ENCODE measurements around the gene NDUFAF8. TPM values are rescaled to one million over a fixed set of nuclear protein-coding genes. Genes with fewer than 3 reads are reported as not detected.
"Not testable (repeated sequence)": the region's sequence is repeated elsewhere in the genome, so short reads cannot be mapped to it uniquely, and the experiment has no call there.

The NDUFAF8 gene
- total RNA-seq, 4 donors from 2014 or later = 17.8 to 39.4 (median 25.9) TPM

DNA sequence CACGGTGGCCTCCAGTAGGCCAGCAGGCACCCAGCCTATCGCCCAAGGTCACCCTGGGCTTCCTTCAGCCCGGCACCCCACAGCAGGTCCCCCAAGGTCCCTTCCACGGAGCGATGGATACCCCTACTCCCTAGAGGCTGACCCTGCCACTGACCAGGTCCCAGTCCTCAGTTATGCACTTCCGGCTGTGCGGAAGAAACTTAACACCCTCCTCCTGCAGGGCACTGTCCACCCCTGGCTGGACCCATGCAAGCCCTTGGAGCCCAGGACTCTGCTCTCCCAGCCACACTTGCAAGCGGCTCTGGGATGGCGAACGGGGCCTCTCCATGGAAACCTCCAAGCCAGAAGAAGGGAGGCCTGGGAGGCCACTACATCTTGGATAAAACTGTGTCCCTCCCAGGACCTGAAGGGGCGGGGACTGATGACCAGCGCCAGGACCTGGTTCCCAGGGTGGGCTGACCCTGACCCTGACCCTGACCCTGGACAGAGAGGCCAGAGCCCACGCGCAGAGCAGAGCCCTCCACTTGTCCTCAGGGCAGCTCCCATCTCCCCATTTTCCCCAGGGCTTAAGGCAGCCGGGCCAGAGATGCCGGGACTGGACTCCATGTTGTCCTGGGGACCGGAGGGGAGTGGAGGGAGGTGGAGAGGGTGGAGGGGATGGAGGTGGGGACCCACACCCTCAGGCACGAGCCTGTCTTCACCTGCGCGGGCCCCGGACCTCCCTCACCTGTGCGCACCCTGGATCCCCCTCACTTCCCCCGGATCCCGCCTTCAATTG is 17.1 kb upstream of the NDUFAF8 start:
- H3K4me3 ChIP-seq = peak overlapping the region; percentile 64
- H3K36me3 ChIP-seq = peaks cover 5% of the 10 kb centered on the region
- no peaks in the 10 kb centered on the region for H3K9me3 ChIP-seq
- no peak overlapping the region for H3K27ac ChIP-seq
- H3K27me3 ChIP-seq = no peaks in the 10 kb centered on the region
- TF ChIP-seq POLR2AphosphoS5 (IDR thresholded peaks at IDR 0.05) (no peak), EP300 (IDR thresholded peaks at IDR 0.05) (no peak), POLR2A (IDR thresholded peaks at IDR 0.05) (no peak)
- TF ChIP-seq, protein P1, sequence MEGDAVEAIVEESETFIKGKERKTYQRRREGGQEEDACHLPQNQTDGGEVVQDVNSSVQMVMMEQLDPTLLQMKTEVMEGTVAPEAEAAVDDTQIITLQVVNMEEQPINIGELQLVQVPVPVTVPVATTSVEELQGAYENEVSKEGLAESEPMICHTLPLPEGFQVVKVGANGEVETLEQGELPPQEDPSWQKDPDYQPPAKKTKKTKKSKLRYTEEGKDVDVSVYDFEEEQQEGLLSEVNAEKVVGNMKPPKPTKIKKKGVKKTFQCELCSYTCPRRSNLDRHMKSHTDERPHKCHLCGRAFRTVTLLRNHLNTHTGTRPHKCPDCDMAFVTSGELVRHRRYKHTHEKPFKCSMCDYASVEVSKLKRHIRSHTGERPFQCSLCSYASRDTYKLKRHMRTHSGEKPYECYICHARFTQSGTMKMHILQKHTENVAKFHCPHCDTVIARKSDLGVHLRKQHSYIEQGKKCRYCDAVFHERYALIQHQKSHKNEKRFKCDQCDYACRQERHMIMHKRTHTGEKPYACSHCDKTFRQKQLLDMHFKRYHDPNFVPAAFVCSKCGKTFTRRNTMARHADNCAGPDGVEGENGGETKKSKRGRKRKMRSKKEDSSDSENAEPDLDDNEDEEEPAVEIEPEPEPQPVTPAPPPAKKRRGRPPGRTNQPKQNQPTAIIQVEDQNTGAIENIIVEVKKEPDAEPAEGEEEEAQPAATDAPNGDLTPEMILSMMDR (IDR thresholded peaks at IDR 0.05) = no peak
- WGBS = 29% methylated on average over 10 of the region's 24 CpGs
- DNase-seq (ENCODE audit: low spot score in 2 of 2) = peak in 1 of 2 donors; percentile 66
- peaks cover 23% of the 10 kb centered on the region for H3K4me1 ChIP-seq

DNA sequence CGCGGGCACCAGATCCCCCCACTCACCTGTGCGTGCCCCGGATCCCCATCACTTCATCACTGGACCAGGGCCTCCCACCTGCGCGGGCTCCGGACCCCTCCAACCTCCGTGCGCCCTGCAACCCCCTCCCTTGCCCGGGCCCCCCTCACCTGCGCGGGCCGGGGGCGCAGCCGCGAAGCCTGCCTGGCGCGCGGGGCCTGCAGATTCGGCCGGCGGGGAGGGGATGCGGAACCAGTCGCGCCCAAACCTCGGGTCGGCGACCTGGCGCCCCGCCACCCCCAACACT is 16.6 kb upstream of the NDUFAF8 start:
- WGBS = 0% methylated on average over 4 of the region's 30 CpGs
- no peak for TF ChIP-seq POLR2A (IDR thresholded peaks at IDR 0.05)
- TF ChIP-seq, protein P1 (IDR thresholded peaks at IDR 0.05) = no peak
- TF ChIP-seq POLR2AphosphoS5 (IDR thresholded peaks at IDR 0.05) = no peak
- no peak for TF ChIP-seq EP300 (IDR thresholded peaks at IDR 0.05)
- no peak overlapping the region for H3K27ac ChIP-seq
- H3K4me1 ChIP-seq = peaks cover 23% of the 10 kb centered on the region
- H3K36me3 ChIP-seq = peaks cover 5% of the 10 kb centered on the region
- peak overlapping the region; percentile 64 for H3K4me3 ChIP-seq
- H3K9me3 ChIP-seq = no peaks in the 10 kb centered on the region
- no peak for DNase-seq (ENCODE audit: low spot score in 2 of 2)
- H3K27me3 ChIP-seq = no peaks in the 10 kb centered on the region

- peak; percentile 99 for DNase-seq (ENCODE audit: low spot score in 2 of 2)
- 4% methylated on average over 32 of the region's 79 CpGs for WGBS
Observed at GRCh38 chr17:81222906-81223761, 16.0 kb upstream of the NDUFAF8 start, which contains the start of gene CEP131. Gene CEP131, minus strand, starts transcription at chr17:81222965. Its CDS starts 2,909 bp downstream, at chr17:81220056.

DNA sequence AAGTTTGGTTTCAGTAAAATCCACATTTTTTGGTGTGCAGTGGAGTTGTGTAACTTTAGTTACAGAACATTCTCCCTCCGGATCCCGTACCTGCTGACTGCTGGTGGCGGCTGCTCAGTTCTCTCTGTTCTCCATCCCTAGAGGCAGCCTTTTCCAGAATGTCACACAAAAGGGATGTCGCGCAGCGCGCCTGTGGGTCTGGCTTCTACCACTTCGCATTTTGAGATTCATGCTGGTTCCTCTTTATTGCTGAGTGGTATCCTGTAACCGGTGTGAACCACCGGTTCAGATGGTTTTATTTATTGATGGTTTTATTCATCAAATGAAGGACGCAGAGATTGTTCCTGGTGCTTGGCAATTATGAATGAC is 15.4 kb upstream of the NDUFAF8 start:
- TF ChIP-seq, protein P1 (IDR thresholded peaks at IDR 0.05) = no peak
- no peak for TF ChIP-seq POLR2AphosphoS5 (IDR thresholded peaks at IDR 0.05)
- no peak for TF ChIP-seq POLR2A (IDR thresholded peaks at IDR 0.05)
- TF ChIP-seq EP300 (IDR thresholded peaks at IDR 0.05) = no peak
- H3K27ac ChIP-seq = no peak overlapping the region
- H3K4me1 ChIP-seq = peaks cover 23% of the 10 kb centered on the region
- DNase-seq (ENCODE audit: low spot score in 2 of 2) = no peak
- H3K4me3 ChIP-seq = peak overlapping the region; percentile 64
- no peaks in the 10 kb centered on the region for H3K9me3 ChIP-seq
- H3K36me3 ChIP-seq = peaks cover 1% of the 10 kb centered on the region
- 48% methylated on average over 11 of the region's 11 CpGs for WGBS
- H3K27me3 ChIP-seq = no peaks in the 10 kb centered on the region

More at GRCh38 chr17:81222906-81223761, 16.0 kb upstream of the NDUFAF8 start, which contains the start of gene CEP131:
- no peaks in the 10 kb centered on the region for H3K9me3 ChIP-seq
- peaks cover 5% of the 10 kb centered on the region for H3K36me3 ChIP-seq
- H3K4me3 ChIP-seq = peak within 1 kb of the TSS; percentile 64
- peaks cover 23% of the 10 kb centered on the region for H3K4me1 ChIP-seq
- TF ChIP-seq POLR2A (IDR thresholded peaks at IDR 0.05) (no peak), EP300 (IDR thresholded peaks at IDR 0.05) (no peak), POLR2AphosphoS5 (IDR thresholded peaks at IDR 0.05) (peak in 1 of 3 donors; percentile 28)
- TF ChIP-seq, protein P1 (IDR thresholded peaks at IDR 0.05) = no peak
- no peak within 1 kb of the TSS for H3K27ac ChIP-seq
- no peaks in the 10 kb centered on the region for H3K27me3 ChIP-seq

DNA sequence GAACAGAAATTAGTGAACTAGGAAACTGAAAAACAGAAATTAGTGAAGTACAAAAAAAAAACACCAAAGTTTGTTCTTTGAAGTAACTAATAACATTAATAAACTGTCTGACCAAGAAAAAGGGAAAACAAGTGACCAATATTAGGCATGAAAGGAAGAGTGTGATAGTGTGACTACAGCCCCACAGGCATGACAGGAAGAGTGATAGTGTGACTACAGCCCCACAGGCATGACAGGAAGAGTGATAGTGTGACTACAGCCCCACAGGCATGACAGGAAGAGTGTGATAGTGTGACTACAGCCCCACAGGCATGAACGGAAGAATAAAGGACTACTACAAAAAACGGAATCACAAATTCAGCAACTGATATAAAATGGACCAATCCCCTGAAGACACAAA is 11.5 kb upstream of the NDUFAF8 start:
- not testable (repeated sequence) for H3K4me3 ChIP-seq; H3K27ac ChIP-seq; DNase-seq (ENCODE audit: low spot score in 2 of 2); H3K27me3 ChIP-seq; H3K4me1 ChIP-seq; H3K9me3 ChIP-seq
- H3K36me3 ChIP-seq = peaks cover 40% of the 10 kb centered on the region
- 62% methylated on average over 2 of the region's 2 CpGs for WGBS
